Myocyte (in vitro differentiated cells): ENCODE results near the gene WWC1. TPM values are rescaled to one million over a fixed set of nuclear protein-coding genes. Genes with fewer than 3 reads are reported as not detected.
"Not testable (repeated sequence)": the region's sequence is repeated elsewhere in the genome, so short reads cannot be mapped to it uniquely, and the experiment has no call there.

Experiments used
- DNase-seq: peaks from one replicate; pipeline ENCODE4 v3.0.0-alpha.2; 2012; ENCODE audit warnings: low read depth
- total RNA-seq: library from RNA; depleted of rRNA; stranded (reverse); fragments of >200 nt; gene quantifications from 2 replicates; pipeline ENCODE4 v1.2.3, GENCODE V29; 2014

Gene WWC1
- total RNA-seq, 1 donor from 2014 or later = 0.03 TPM

- no peak for DNase-seq
These were observed 143.4 kb downstream of the WWC1 start for GRCh38 chr5:168434746-168435321.

DNA sequence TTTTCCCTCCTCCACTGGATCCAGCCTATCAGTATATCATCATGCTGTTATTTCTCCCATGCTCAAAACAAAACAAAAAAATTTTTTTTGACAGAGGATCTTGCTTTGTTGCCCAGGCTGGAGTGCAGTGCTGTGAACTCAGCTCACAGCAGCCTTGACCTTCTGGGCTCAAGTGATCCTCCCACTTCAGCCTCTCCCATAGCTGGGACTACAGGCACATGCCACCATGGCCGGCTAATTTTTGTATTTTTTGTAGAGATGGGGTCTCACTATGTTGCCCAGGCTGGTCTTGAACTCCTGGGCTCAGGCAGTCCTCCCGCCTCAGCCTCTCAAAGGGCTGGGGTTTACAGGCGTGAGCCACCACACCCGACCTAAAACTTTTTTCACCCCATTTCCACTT, 143.9 kb downstream of the WWC1 start:
- not testable (repeated sequence) for DNase-seq

DNA sequence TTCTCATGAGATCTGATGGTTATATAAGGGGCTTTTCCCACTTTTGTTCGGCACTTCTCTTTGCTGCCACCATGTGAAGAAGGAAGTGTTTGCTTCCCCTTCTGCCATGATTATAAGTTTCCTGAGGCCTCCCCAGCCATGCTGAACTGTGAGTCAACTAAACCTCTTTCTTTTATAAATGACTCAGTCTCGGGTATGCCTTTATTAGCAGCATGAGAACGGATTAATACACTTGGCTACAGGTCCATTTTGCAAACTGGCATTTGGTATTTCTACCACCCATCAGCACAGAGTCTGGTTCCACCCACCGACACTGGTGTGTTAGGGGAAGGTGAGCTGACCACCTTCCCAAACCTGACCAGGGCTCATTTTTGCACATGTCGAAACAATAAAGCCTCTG, 146.9 kb downstream of the WWC1 start:
- DNase-seq = no peak

DNA sequence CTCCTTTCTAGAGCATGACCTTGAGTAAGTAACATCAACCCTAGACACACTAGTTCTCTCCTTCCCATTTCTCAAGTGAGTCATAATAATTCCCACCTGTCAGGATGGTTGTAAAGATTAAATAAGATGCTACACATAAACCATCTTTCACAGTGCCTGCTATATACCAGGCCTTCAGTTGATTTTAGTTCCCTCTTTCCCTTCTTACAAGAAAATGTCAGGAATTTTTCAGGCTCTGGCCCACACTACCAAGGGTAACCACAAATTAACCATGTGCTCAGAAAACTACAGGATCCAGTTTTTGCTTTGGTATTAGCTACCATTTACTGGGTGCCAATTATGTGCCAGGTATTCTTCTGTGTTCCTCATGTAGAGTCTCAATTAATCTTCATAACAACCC, 152.1 kb downstream of the WWC1 start:
- no peak for DNase-seq

DNA sequence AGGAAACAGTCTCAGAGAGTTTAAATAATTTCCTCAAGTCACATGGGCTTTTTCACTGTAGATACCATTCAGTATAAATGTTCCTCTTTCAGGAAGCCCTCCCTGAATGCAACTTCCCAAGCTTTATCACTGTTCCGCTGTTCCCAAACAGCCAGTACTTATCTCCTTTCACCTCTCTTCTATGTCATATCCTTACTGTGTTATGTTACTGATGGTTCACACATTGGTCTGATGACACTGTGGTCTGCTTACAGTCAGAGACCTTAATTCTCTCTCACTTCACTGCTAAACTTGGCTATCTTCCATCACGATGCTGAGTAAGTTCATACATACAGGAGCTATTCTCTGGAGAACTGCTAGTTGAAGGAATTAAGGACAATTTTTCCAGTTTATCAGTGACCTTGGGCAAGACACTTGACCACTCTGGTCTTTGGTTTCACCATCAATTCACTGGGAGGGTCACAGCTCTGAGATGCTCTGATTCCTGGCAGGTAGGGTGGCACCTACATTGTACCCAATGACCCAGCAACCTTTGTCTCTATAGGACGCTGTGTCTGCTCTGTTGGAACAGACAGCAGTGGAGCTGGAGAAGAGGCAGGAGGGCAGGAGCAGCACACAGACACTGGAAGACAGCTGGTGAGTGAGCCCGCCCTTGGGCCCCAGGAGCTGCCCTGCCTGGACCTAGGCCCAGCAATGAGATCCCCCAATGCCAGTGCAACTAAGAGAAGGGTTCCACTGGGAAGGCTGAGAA, 152.7 kb downstream of the WWC1 start:
- DNase-seq = no peak

GRCh38 chr5:168446983-168447619, 155.7 kb downstream of the WWC1 start:
- DNase-seq = no peak

DNA sequence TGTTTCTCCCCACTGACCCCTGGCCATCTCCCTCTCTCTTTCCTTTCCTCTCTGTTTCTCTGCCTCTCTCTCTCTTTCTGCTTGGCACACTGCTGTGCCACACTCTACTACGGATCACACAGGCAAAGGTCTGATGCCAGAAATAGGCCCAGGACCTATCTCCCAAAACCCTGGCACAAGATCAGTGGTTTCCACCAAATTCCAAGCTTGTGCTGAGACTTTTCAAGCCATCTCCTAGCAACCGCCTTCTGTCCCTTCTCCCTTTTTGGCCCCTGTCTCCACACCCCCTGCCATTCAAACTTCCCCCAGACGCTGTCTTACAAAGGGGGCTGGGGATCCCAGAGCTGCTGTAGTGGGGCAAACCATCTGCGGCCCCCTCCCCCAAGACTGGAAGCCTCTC, 156.4 kb downstream of the WWC1 start:
- no peak for DNase-seq

GRCh38 chr5:168449166-168449565, 157.7 kb downstream of the WWC1 start:
- no peak for DNase-seq

- no peak for DNase-seq
These were observed 160.1 kb downstream of the WWC1 start for GRCh38 chr5:168451565-168451964.

- DNase-seq = no peak
These were observed 163.8 kb downstream of the WWC1 start for GRCh38 chr5:168455201-168455600.

GRCh38 chr5:168457542-168457941, 166.1 kb downstream of the WWC1 start:
- DNase-seq = no peak

DNA sequence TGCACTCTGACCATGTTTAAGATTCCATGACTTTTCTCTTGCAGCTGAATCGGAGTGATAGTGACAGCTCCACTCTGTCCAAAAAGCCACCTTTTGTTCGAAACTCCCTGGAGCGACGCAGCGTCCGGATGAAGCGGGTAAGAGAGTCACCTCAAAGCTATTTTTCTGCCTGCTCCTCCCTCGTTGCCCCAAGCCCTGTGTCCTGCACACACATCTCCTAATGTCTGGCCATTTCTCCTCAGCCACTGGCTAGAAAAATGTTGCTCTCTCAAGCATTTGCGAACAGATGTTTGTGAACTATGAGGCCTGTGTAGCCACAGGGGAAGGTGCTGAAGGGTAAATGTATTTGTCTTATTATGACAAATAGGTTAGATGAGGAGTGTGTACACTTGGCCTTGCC, 169.2 kb downstream of the WWC1 start:
- no peak for DNase-seq

DNA sequence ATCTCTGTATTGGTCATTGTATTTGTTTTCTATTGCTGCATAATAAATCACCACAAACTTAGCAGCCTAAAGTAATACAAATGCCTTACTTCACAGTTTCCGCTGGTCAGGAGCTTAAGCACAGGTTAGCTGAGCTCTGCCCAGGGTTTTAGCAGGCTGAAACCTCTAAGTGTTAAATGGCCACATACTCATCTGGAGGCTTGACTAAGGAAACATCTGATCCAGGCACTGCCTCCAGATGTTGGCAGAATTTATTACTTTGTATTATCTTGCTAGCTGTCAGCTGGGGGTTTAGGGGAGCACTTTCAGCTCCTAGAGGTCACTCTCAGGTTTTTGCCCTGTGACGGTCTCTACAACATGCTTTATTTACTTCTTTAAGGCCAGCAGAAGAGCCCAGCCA, 171.6 kb downstream of the WWC1 start:
- no peak for DNase-seq

GRCh38 chr5:168464214-168464613, 172.8 kb downstream of the WWC1 start:
- no peak for DNase-seq

GRCh38 chr5:168464641-168465040, 173.2 kb downstream of the WWC1 start:
- DNase-seq = no peak

- DNase-seq = no peak
These were observed 176.4 kb downstream of the WWC1 start for GRCh38 chr5:168467755-168468330.

GRCh38 chr5:168468836-168469235, 177.4 kb downstream of the WWC1 start:
- DNase-seq = peak; percentile 58

GRCh38 chr5:168469816-168470215, 178.4 kb downstream of the WWC1 start:
- DNase-seq = no peak

DNA sequence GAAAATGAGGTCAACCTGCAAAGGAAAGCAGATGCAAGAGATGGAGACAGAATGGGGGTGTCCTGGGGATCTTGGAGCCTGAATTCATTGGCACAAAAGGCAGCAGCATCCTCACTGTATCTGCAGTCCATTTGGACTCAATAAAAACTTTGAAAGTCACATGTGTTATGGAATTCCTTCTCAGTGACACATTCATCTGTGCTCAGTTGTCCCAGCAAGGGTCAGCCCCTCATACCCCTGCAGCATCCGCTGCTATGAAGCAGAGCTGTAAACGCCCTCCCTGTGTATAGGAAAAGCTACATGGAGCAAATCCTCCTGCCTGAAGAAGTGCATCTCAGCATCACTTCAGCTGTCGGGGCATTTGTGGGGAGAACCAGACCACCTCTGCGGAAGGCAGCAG, 180.3 kb downstream of the WWC1 start:
- no peak for DNase-seq

DNA sequence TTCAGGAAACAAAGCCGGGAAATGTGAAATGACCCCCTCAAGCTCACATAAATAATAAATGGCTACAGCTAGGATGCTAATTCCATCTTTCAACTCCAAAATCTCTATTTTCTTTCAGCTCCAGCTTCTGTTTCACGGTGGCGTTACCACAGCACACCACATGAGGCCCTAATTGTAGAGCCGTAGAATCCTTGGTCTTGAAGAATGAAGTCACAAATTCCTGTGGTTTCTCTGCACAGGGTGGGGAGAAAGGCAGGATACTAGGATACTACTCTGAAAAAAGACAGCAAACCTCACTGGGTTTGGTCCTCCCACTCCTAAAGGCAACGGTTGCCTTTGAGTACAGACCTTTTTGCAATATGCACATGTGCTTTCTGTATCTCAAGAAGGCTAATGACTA, 180.9 kb downstream of the WWC1 start:
- DNase-seq = peak; percentile 89

DNA sequence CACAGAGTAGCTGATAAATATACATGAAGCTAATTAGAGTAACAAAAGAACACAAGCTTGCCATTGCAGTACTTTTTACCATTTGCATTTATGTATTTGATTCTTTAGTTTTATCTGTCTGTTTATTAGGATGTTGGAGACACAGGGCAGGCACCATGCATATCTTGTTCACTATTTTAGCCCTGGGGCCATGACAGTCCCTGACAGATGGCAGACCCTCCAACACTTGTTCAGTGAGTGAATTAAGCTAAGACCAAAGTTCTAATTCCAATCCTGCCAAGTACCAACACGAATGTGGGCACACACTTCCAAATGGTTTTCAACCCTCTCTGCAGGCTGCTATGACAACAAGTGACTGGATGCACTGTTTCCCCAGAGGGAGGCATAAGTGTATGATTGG, 182.9 kb downstream of the WWC1 start:
- DNase-seq = no peak

- no peak for DNase-seq
These were observed 185.6 kb downstream of the WWC1 start for GRCh38 chr5:168477060-168477459.
